ENCODE data around the gene NOL4L. TPM values are rescaled to one million over a fixed set of nuclear protein-coding genes. Genes with fewer than 3 reads are reported as not detected.

NOL4L gene
- total and polyA plus RNA-seq, 2 donors (not counting 3 experiments of a cell fraction or from before 2014, with no cell fraction given), result 55.2 to 79.6 TPM

GRCh38 chr20:32570401-32571190 lies 14.5 kb downstream of the NOL4L start:
- no peak for TF ChIP-seq POLR2A (IDR thresholded peaks at IDR 0.05; ENCODE audit: low read depth, low read length)
- Histone ChIP-seq H4K20me1 (replicated peaks; ENCODE audit: control insufficient read depth, extremely low read depth, insufficient read depth, low read length) (no peaks in the 10 kb centered on the region), H3K4me2 (ENCODE audit: insufficient read depth, low read length) (no peak overlapping the region), H3K9ac (replicated peaks; ENCODE audit: extremely low read depth, insufficient read depth, low read length) (no peak overlapping the region), H2AFZ (ENCODE audit: low read depth, low read length) (no peak overlapping the region), H3K36me3 (ENCODE audit: control insufficient read depth in 2 of 2, extremely low read depth in 1 of 2, insufficient read depth in 2 of 2, low read length in 2 of 2) (no peaks in the 10 kb centered on the region), H3K79me2 (ENCODE audit: control insufficient read depth, insufficient read depth, low read length) (no peaks in the 10 kb centered on the region), H3K9me3 (replicated peaks; ENCODE audit: control insufficient read depth, insufficient read depth, low read length) (no peaks in the 10 kb centered on the region), H3K4me1 (ENCODE audit: control insufficient read depth, extremely low read depth, insufficient read depth, low read length) (peaks cover 3% of the 10 kb centered on the region), H3K27ac (ENCODE audit: insufficient read depth, low read depth, low read length) (no peak overlapping the region), H3K27me3 (ENCODE audit: control insufficient read depth in 2 of 2, insufficient read depth in 2 of 2, low read length in 2 of 2) (no peaks in the 10 kb centered on the region), H3K4me3 (replicated peaks in 1 of 3; ENCODE audit: insufficient read depth in 1 of 3, low read depth in 1 of 3, low read length in 3 of 3) (no peak overlapping the region), H3K9me1 (replicated peaks; ENCODE audit: control insufficient read depth, extremely low read depth, insufficient read depth, low read length) (no peaks in the 10 kb centered on the region)
- CTCF ChIA-PET, result interaction anchor here (1.5 kb wide), 1 partner anchor 25 kb away, joined by 3 read pairs; no protein-coding TSS in a partner anchor
- no peak for DNase-seq (ENCODE audit: low read depth, low spot score)
- dilution Hi-C loops (cut with MboI; ENCODE audit: extremely low pct_ligation_motif_present, low sequenced_read_pairs), result no loop called here
- BruUV-seq (replicated peaks), result no TSS peak
- no peak for FAIRE-seq
- POLR2A ChIA-PET, result no interaction called here
- intact Hi-C loops (cut with micrococcal nuclease), result no loop called here

DNA sequence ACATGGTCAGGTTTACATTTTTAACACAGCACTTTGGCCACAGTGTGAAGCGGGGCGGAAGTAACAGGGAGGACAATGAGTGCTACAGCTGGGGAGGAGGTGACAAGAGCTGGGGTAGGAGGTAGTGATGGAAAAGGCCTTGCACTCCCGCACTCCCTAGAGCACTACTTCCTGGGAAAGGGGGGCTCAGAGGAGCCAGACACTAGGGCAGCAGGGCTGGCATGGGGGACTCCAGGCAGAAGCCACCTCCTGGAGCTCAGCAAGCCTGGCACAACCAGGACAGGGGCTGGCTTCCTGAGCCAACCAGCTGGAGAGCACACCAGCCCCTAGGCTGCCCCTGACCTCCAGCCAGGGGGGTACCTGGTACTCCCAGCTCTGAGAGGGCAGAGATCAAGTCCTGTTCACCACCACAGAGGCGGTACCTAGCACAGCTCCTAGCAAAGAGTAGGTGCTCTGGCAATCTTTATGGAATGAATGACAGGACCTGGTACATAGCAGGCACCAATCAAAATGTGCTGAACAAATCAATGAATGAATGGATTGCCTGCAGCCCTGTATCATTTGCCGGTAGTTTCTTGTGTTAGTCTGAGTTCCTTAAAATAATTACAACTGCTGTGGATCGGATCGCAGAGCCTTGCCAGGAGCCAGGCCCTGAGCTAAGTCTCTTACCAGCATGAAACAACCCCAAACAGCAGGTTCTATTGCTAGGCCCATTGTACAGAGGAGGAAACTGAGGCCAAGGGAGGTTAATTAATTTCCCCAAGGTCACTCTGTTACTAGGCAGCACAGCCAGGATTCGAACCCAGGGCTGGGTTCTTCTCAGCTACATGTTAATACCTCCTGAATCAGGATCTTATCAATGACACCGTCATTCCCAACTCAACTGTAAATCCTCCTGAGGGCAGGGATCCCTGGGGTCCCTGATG lies 15.5 kb downstream of the NOL4L start:
- DNase-seq (ENCODE audit: low read depth, low spot score) (no peak), FAIRE-seq (no peak)
- no peaks in the 10 kb centered on the region for H3K36me3 ChIP-seq (ENCODE audit: control insufficient read depth in 2 of 2, extremely low read depth in 1 of 2, insufficient read depth in 2 of 2, low read length in 2 of 2)
- no peaks in the 10 kb centered on the region for H3K9me3 ChIP-seq (replicated peaks; ENCODE audit: control insufficient read depth, insufficient read depth, low read length)
- no peak overlapping the region for H3K9ac ChIP-seq (replicated peaks; ENCODE audit: extremely low read depth, insufficient read depth, low read length)
- BruUV-seq (replicated peaks), result no TSS peak
- no peak overlapping the region for H3K4me2 ChIP-seq (ENCODE audit: insufficient read depth, low read length)
- intact Hi-C loops (cut with micrococcal nuclease) (no loop called here), dilution Hi-C loops (cut with MboI; ENCODE audit: extremely low pct_ligation_motif_present, low sequenced_read_pairs) (no loop called here)
- H3K4me3 ChIP-seq (replicated peaks in 1 of 3; ENCODE audit: insufficient read depth in 1 of 3, low read depth in 1 of 3, low read length in 3 of 3), result no peak overlapping the region
- H3K27me3 ChIP-seq (ENCODE audit: control insufficient read depth in 2 of 2, insufficient read depth in 2 of 2, low read length in 2 of 2), result no peaks in the 10 kb centered on the region
- no peak overlapping the region for H2AFZ ChIP-seq (ENCODE audit: low read depth, low read length)
- H3K27ac ChIP-seq (ENCODE audit: insufficient read depth, low read depth, low read length), result no peak overlapping the region
- no peaks in the 10 kb centered on the region for H4K20me1 ChIP-seq (replicated peaks; ENCODE audit: control insufficient read depth, extremely low read depth, insufficient read depth, low read length)
- no peak for TF ChIP-seq JUN (IDR thresholded peaks at IDR 0.05; ENCODE audit: borderline replicate concordance, insufficient read depth, insufficient read length, low read depth)
- TF ChIP-seq POLR2A (IDR thresholded peaks at IDR 0.05; ENCODE audit: low read depth, low read length), result no peak
- no peak for TF ChIP-seq GATA2 (IDR thresholded peaks at IDR 0.05; ENCODE audit: insufficient read depth, insufficient read length, low read depth, low read length)
- no peak for TF ChIP-seq MYC (IDR thresholded peaks at IDR 0.05; ENCODE audit: low read depth, low read length)
- no peak for TF ChIP-seq EZH2 (IDR thresholded peaks at IDR 0.05; ENCODE audit: borderline replicate concordance, low read depth, low read length, severe bottlenecking)
- no peak for TF ChIP-seq FOS (IDR thresholded peaks at IDR 0.05; ENCODE audit: borderline replicate concordance, insufficient read depth, low read length)
- TF ChIP-seq CTCF (IDR thresholded peaks at IDR 0.05; ENCODE audit: extremely low read depth in 1 of 2, insufficient read depth in 1 of 2, low read depth in 1 of 2, low read length in 2 of 2), result no peak
- no peak for TF ChIP-seq POLR2AphosphoS5 (IDR thresholded peaks at IDR 0.05; ENCODE audit: insufficient read depth, low read depth, low read length)
- TF ChIP-seq, protein P1, sequence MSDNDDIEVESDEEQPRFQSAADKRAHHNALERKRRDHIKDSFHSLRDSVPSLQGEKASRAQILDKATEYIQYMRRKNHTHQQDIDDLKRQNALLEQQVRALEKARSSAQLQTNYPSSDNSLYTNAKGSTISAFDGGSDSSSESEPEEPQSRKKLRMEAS (IDR thresholded peaks at IDR 0.05; ENCODE audit: insufficient read depth, insufficient read length), result no peak
- no peaks in the 10 kb centered on the region for H3K79me2 ChIP-seq (ENCODE audit: control insufficient read depth, insufficient read depth, low read length)
- H3K4me1 ChIP-seq (ENCODE audit: control insufficient read depth, extremely low read depth, insufficient read depth, low read length), result peaks cover 3% of the 10 kb centered on the region
- H3K9me1 ChIP-seq (replicated peaks; ENCODE audit: control insufficient read depth, extremely low read depth, insufficient read depth, low read length), result no peaks in the 10 kb centered on the region
- CTCF ChIA-PET, result interaction anchor here (1.1 to 1.5 kb wide), 2 partner anchors 9 to 26 kb away, joined by 3 read pairs; no protein-coding TSS in a partner anchor
- POLR2A ChIA-PET, result no interaction called here

All from endothelial cell of umbilical vein (primary cell).